ENCODE measurements around the gene MEIS3.

DNA sequence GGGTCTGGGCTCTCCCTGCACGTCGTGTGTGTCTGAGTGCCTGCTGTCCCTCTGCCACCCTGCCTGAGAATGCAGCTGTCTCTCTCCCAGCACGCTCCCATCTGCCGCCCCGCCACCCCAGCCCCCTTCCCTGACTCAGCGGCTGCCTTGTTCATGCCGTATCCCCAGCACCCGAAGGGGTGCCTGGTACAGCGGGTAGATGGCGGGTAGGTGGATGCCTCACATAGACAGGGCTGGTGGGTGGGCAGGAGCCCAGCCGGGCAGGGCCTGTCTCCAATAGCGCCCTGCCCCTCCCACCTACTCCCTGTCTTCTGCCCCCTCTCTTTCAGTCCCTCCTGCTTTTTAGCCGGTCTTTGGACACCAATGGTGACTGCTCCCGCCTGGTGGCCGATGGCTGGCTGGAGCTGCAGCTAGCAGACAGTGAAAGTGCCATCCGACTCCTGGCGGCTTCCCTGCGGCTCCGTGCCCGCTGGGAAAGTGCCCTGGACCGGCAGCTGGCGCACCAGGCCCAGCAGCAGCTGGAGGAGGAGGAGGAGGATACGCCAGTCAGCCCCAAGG, 39.9 kb downstream of the MEIS3 start:
- no peak for TF ChIP-seq POLR2A (IDR thresholded peaks at IDR 0.05)
- TF ChIP-seq, protein P1, sequence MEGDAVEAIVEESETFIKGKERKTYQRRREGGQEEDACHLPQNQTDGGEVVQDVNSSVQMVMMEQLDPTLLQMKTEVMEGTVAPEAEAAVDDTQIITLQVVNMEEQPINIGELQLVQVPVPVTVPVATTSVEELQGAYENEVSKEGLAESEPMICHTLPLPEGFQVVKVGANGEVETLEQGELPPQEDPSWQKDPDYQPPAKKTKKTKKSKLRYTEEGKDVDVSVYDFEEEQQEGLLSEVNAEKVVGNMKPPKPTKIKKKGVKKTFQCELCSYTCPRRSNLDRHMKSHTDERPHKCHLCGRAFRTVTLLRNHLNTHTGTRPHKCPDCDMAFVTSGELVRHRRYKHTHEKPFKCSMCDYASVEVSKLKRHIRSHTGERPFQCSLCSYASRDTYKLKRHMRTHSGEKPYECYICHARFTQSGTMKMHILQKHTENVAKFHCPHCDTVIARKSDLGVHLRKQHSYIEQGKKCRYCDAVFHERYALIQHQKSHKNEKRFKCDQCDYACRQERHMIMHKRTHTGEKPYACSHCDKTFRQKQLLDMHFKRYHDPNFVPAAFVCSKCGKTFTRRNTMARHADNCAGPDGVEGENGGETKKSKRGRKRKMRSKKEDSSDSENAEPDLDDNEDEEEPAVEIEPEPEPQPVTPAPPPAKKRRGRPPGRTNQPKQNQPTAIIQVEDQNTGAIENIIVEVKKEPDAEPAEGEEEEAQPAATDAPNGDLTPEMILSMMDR (IDR thresholded peaks at IDR 0.05): no peak
- no peak for TF ChIP-seq POLR2AphosphoS5 (IDR thresholded peaks at IDR 0.05)
- no peak for TF ChIP-seq EP300 (IDR thresholded peaks at IDR 0.05)
